GM23338 (cell line): ENCODE results near the gene MAZ. TPM values are rescaled to one million over a fixed set of nuclear protein-coding genes. Genes with fewer than 3 reads are reported as not detected.

ENCODE experiments used
- ATAC-seq: fragments of 200-7000 bp; cut with Tn5 transposase; 3 replicates; pipeline ENCODE4 v1.9.1; 2020
- DNase-seq: peaks from one replicate; pipeline ENCODE4 v3.0.0-alpha.2; 2015; ENCODE audit warnings: low spot score
- H2AFZ ChIP-seq: fragments of 200-600 bp; sonication (generic); 2 replicates; pipeline ENCODE4 v1.8.0; 2016; ENCODE audit warnings: antibody characterized with exemption, mild to moderate bottlenecking, moderate library complexity
- H3F3A ChIP-seq: fragments of 200-600 bp; sonication (generic); replicated peaks from 2 replicates; pipeline ENCODE4 v1.8.0; 2017; ENCODE audit warnings: antibody characterized with exemption, mixed run types, low read depth
- H3K27ac ChIP-seq: fragments of 200-600 bp; sonication (generic); 2 replicates; pipeline ENCODE4 v1.6.1; 2016; ENCODE audit warnings: low read depth
- H3K27me3 ChIP-seq: fragments of 200-600 bp; sonication (generic); 2 replicates; pipeline ENCODE4 v1.8.0; 2016; ENCODE audit warnings: mild to moderate bottlenecking, mixed run types, moderate library complexity; ENCODE audit not compliant: insufficient read depth
- H3K36me3 ChIP-seq: fragments of 200-600 bp; sonication (generic); 2 replicates; pipeline ENCODE4 v1.8.0; 2016; ENCODE audit warnings: mild to moderate bottlenecking; ENCODE audit not compliant: insufficient read depth
- H3K4me1 ChIP-seq: fragments of 200-600 bp; sonication (generic); 2 replicates; pipeline ENCODE4 v1.8.0; 2016; ENCODE audit warnings: mild to moderate bottlenecking, moderate library complexity; ENCODE audit not compliant: insufficient read depth
- H3K4me2 ChIP-seq: fragments of 200-600 bp; sonication (generic); 2 replicates; pipeline ENCODE4 v1.7.1; 2017; ENCODE audit warnings: mixed run types
- H3K4me3 ChIP-seq: fragments of 200-600 bp; sonication (generic); 2 replicates; pipeline ENCODE4 v1.6.1; 2016; ENCODE audit warnings: mixed run types
- H3K79me2 ChIP-seq: fragments of 200-600 bp; sonication (generic); replicated peaks from 2 replicates; pipeline ENCODE4 v1.8.0; 2017; ENCODE audit warnings: mild to moderate bottlenecking; ENCODE audit not compliant: insufficient read depth
- H3K9me2 ChIP-seq: fragments of 200-600 bp; sonication (generic); 2 replicates; pipeline ENCODE4 v1.8.0; 2017; ENCODE audit not compliant: insufficient read depth
- H4K20me1 ChIP-seq: fragments of 200-600 bp; sonication (generic); replicated peaks from 2 replicates; pipeline ENCODE4 v1.8.0; 2017; ENCODE audit warnings: mild to moderate bottlenecking; ENCODE audit not compliant: insufficient read depth
- H3K27ac Mint-ChIP-seq: 2 replicates; pipeline ENCODE4 v1.8.0; 2020; ENCODE audit warnings: inconsistent platforms, mild to moderate bottlenecking, moderate library complexity, mixed read lengths
- H3K27me3 Mint-ChIP-seq: 3 replicates; pipeline ENCODE4 v1.8.0; 2022; ENCODE audit warnings: low read depth, mild to moderate bottlenecking, moderate library complexity, mixed read lengths, inconsistent platforms; ENCODE audit not compliant: insufficient read depth, poor library complexity
- H3K36me3 Mint-ChIP-seq: 3 replicates; pipeline ENCODE4 v1.8.0; 2021; ENCODE audit warnings: low read depth, mild to moderate bottlenecking, inconsistent platforms, moderate library complexity, mixed read lengths
- H3K4me1 Mint-ChIP-seq: 3 replicates; pipeline ENCODE4 v1.8.0; 2020; ENCODE audit warnings: mild to moderate bottlenecking, inconsistent platforms, mixed read lengths
- H3K4me3 Mint-ChIP-seq: 3 replicates; pipeline ENCODE4 v1.8.0; 2021; ENCODE audit warnings: moderate library complexity, mild to moderate bottlenecking, inconsistent platforms, mixed read lengths
- H3K9me3 Mint-ChIP-seq: 3 replicates; pipeline ENCODE4 v1.8.0; 2020; ENCODE audit warnings: moderate library complexity, mild to moderate bottlenecking, inconsistent platforms, mixed read lengths
- CTCF ChIP-seq, 2 experiments: fragments of 200-600 bp in 1 of 2; sonication (generic) in 1 of 2; conservative IDR thresholded peaks; 2 replicates each; pipeline versions ENCODE4 v1.5.1 to v1.6.1; 2016 to 2017; ENCODE audit warnings: antibody characterized with exemption in 2 of 2, low read depth in 2 of 2, mild to moderate bottlenecking in 2 of 2, moderate library complexity in 1 of 2
- ETS1 ChIP-seq: IDR thresholded peaks from 2 replicates; pipeline ENCODE4 v1.6.1; 2016; ENCODE audit warnings: antibody characterized with exemption
- EZH2 ChIP-seq: fragments of 200-600 bp; sonication (generic); IDR thresholded peaks from one replicate; pipeline ENCODE4 v1.8.0; 2017; ENCODE audit warnings: antibody characterized with exemption, mild to moderate bottlenecking, low read depth; ENCODE audit not compliant: unreplicated experiment
- JUNB ChIP-seq: IDR thresholded peaks from one replicate; pipeline ENCODE4 v1.6.1; 2016; ENCODE audit warnings: antibody characterized with exemption; ENCODE audit not compliant: unreplicated experiment
- NANOG ChIP-seq: IDR thresholded peaks from 2 replicates; pipeline ENCODE4 v1.6.1; 2016; ENCODE audit warnings: antibody characterized with exemption, borderline replicate concordance
- STAT1 ChIP-seq: IDR thresholded peaks from one replicate; pipeline ENCODE4 v1.6.1; 2016; ENCODE audit warnings: antibody characterized with exemption; ENCODE audit not compliant: unreplicated experiment
- ZNF114 ChIP-seq: fragments of 250-450 bp; sonication (Bioruptor Pico); IDR thresholded peaks from 2 replicates; pipeline ENCODE4 v1.5.0; 2020; ENCODE audit warnings: mild to moderate bottlenecking, moderate library complexity
- ZNF462 ChIP-seq: fragments of 250-450 bp; sonication (Bioruptor Pico); IDR thresholded peaks from 2 replicates; pipeline ENCODE4 v1.5.0; 2020; ENCODE audit warnings: mild to moderate bottlenecking, moderate library complexity
- polyA plus RNA-seq: library from polyadenylated mRNA; unstranded; fragments of >200 nt; fragmentation: Nextera tagmentation; extraction: Ambion mirVana; gene quantifications from 2 replicates; pipeline ENCODE4 v1.2.1, GENCODE V29; 2016
- total RNA-seq: library from RNA; depleted of rRNA; stranded (reverse); fragments of >200 nt; shearing (Covaris generic); gene quantifications from 2 replicates; pipeline ENCODE4 v1.2.3, GENCODE V29; 2014

MAZ gene
- total and polyA plus RNA-seq, 2 experiments from 2014 or later = 155 to 270 TPM

- Histone ChIP-seq H4K20me1 (no peaks in the 10 kb centered on the region), H3K4me1 (no peaks in the 10 kb centered on the region), H3K27me3 (no peaks in the 10 kb centered on the region), H3K27ac (no peak overlapping the region), H3F3A (no peaks in the 10 kb centered on the region), H3K9me2 (no peaks in the 10 kb centered on the region), H3K79me2 (no peaks in the 10 kb centered on the region), H3K4me3 (no peak overlapping the region), H2AFZ (peak overlapping the region; percentile 43), H3K36me3 (no peaks in the 10 kb centered on the region), H3K4me2 (no peak overlapping the region)
- TF ChIP-seq ZNF462 (CRISPR knock-in tag) (no peak), ZNF114 (no peak)
- Mint-ChIP-seq H3K9me3 (no peaks in the 10 kb centered on the region), H3K4me3 (no peak overlapping the region), H3K27me3 (peaks cover 5% of the 10 kb centered on the region), H3K4me1 (peaks cover 1% of the 10 kb centered on the region; the same call in 1 of the 3 replicates), H3K36me3 (no peaks in the 10 kb centered on the region), H3K27ac (no peak overlapping the region)
- ATAC-seq (no peak), DNase-seq (no peak)
Observed at GRCh38 chr16:29767062-29767461, 39.3 kb upstream of the MAZ start.

- Histone ChIP-seq H3K36me3 (no peaks in the 10 kb centered on the region), H4K20me1 (no peaks in the 10 kb centered on the region), H3K9me2 (no peaks in the 10 kb centered on the region), H3K27ac (no peak overlapping the region), H3K4me1 (no peaks in the 10 kb centered on the region), H3K79me2 (no peaks in the 10 kb centered on the region), H3F3A (no peaks in the 10 kb centered on the region), H3K27me3 (no peaks in the 10 kb centered on the region), H3K4me2 (no peak overlapping the region), H2AFZ (no peak overlapping the region), H3K4me3 (no peak overlapping the region)
- ATAC-seq (no peak), DNase-seq (no peak)
- peaks cover 6% of the 10 kb centered on the region; the same call in 1 of the 3 replicates for H3K4me1 Mint-ChIP-seq
- H3K27me3 Mint-ChIP-seq = peaks cover 7% of the 10 kb centered on the region
- H3K4me3 Mint-ChIP-seq = no peak overlapping the region
- no peaks in the 10 kb centered on the region for H3K9me3 Mint-ChIP-seq
- H3K27ac Mint-ChIP-seq = no peak overlapping the region
- no peaks in the 10 kb centered on the region for H3K36me3 Mint-ChIP-seq
- no peak for TF ChIP-seq EZH2
- TF ChIP-seq ETS1 = no peak
- no peak for TF ChIP-seq CTCF (conservative IDR thresholded peaks at IDR 0.05; ENCODE audit: low read depth in 2 of 2)
- no peak for TF ChIP-seq STAT1
- TF ChIP-seq NANOG = no peak
- no peak for TF ChIP-seq JUNB
Observed at GRCh38 chr16:29769507-29769906, 36.8 kb upstream of the MAZ start.
